HS-5 (cell line): Measurements from ENCODE around the gene ACADM.
A peak's percentile ranks its signal among the peaks of the same experiment; 100 is the strongest.
"Not testable (repeated sequence)": the region's sequence is repeated elsewhere in the genome, so short reads cannot be mapped to it uniquely, and the experiment has no call there.

Experiments used
- DNase-seq: peaks from one replicate; pipeline ENCODE4 v3.0.0-alpha.2; 2012; ENCODE audit warnings: low read depth

ACADM gene

GRCh38 chr1:75724472-75725022, at the start of gene ACADM:
TSS of gene ACADM (plus strand) at chr1:75724709. CDS start at chr1:75724788, 79 bp downstream.
- peak; percentile 61 for DNase-seq

- DNase-seq = no peak
Measured at GRCh38 chr1:75677443-75677842, 47.1 kb upstream of the ACADM start.

DNA sequence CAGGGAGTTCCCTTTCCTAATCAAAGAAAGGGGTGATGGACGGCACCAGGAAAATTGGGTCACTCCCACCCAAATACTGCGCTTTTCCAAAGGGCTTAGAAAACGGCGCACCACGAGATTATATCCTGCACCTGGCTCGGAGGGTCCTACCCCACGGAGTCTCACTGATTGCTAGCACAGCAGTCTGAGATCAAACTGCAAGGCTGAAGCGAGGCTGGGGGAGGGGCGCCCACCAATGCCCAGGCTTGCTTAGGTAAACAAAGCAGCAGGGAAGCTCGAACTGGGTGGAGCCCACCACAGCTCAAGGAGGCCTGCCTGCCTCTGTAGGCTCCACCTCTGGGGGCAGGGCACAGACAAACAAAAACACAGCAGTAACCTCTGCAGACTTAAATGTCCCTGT, 46.5 kb upstream of the ACADM start:
- not testable (repeated sequence) for DNase-seq

GRCh38 chr1:75690547-75690946, 34.0 kb upstream of the ACADM start:
- DNase-seq = no peak

DNA sequence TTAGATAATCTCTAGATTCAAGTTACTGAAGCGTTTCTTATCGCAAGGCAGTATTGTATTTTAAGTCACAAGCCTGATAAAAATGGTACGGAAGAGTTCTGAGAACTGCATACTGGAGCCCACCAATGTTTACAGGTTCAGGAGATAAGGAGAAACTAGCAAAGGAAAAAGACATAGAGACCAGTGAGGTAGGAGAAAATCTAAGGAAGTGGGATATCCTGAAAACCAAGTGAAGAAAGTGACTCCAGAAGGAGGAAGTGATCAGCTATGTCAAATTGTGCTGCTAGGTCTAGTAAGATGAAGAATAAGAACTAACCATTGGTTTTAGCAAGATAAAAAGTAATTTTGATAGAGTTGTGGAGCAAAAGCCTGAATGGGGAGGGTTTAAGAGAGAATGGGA, 31.0 kb upstream of the ACADM start:
- no peak for DNase-seq

DNA sequence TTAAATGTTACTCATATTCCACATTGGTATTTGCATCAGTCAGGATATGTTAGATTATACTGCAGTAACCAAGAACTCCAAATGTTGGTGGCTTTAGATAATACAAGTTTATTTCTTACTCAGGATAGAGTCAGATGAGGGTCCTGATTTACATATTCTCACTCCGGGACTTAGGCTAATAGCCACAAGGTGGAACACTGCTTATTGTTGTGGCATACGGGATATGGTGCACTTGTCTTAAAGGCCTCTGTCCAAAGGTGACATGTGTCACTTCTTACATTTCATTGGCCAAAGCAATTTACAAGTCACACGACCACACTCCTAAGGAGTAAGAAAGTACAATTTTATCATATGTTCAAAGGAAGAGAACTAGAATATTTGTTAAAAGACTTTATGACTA, 28.5 kb upstream of the ACADM start:
- DNase-seq = no peak

DNA sequence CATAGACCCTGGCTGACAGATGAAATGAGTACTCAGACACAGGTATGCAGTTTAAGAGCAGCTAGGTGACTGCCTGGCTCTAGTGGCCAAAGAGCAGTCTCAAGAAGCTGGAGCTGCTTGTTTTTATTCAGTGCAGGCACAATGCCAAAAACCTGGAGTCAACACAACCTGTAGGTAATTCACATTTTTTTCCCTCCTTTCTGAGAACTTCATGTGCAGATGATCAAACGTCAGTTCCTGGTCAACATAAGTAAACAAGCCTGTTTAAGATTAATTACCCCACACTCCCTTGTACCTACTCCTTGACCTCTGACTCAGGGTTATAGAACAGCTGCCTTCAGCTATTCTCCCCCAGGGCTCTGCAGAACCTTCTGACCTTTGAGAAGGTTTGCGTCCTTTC, 17.3 kb upstream of the ACADM start:
- no peak for DNase-seq

- DNase-seq = no peak
Measured at GRCh38 chr1:75708910-75709309, 15.6 kb upstream of the ACADM start.

DNA sequence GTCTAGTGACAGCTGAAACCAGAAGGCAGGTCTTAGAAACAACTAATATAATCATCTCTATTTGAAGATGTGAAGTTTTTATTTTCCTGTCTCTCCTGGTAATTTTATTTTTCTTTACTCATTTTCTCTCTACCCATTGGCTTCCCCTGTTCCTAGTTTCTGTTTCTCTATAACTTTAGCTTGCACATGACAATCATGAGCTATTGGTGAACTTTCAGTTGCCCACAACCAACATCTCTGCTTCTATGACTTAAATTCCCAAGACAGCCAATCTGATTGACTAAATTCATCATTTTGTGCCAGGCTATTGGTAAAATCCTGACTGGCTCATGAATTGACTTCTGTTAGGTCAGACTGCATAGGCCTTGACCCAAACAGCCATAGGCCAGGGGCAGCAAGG, 13.7 kb upstream of the ACADM start:
- no peak for DNase-seq

- no peak for DNase-seq
Measured at GRCh38 chr1:75711846-75712245, 12.7 kb upstream of the ACADM start.

DNA sequence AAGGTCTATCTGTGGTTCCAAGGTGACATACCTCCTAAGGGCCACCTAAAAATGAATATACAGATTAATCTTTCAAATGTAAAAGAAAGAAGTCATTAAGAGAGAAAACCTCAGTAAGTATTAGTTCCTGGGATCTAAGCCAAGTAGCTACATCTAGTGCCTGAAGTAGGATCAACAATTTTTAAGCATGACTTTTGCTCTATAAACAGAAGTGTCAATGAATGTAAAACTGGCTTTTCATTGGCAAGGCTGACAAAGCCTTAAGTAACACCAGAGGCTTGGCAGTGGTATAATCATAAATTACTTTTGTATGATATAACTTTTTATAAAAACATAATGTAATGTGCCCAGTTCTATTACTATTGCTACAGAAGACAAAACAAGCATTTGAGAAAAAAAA, 12.2 kb upstream of the ACADM start:
- DNase-seq = no peak

GRCh38 chr1:75719810-75720209, 4.7 kb upstream of the ACADM start:
- DNase-seq = no peak

DNA sequence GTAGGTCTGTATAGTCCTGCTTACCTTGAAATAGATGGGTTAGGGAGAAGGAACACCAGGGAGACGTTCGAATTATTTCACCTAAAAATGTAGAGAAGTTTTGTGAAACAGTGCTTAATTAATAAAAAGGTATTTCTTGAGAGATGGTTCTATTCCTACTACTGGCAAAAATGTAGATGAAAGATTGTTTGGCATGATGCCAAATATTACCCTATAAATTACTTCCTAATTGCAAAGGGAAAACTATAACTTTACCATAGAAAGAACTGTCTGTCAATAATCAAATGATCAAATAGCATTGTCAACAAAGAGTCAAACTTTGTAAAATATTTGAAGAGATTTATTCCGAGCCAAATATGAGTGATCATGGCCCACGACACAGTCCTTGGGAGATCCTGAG, 4.2 kb upstream of the ACADM start:
- no peak for DNase-seq

DNA sequence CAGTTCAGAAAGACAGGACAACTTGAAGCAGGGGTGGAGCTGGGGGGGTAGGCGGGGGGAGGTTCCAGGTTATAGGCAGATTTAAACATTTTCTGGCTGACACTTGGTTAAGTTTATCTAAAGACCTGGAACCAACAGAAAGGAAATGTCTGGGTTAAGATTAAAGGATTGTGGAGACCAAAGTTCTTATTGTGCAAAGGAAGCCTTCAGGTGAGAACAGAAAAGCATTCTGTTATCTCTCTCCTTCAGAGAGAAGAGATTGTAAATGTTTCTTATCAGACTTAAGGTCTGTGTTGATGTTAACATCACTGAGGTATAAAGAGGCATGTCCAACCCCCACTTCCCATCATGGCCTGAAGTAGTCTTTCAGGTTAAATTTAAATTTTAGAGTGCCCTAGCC, 3.7 kb upstream of the ACADM start:
- no peak for DNase-seq

DNA sequence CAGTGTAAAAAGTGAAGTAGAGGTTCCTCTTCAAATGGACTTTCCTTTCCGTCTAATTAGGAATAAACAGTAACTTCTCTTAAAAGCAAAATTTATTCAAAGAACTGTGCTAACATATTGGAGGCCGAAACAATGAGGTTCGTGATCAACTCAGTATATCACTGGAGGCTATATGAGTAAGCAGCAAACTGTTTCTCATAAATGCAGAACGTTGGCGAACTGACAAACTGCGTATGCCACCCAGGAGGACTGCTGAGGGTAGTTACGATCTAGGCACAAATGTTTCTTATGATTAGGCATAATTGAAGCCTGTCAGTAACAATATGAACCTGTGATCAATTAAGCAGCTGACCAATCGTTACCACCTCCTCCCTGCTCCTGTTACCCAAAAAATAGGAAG, 2.3 kb upstream of the ACADM start:
- not testable (repeated sequence) for DNase-seq

GRCh38 chr1:75722966-75723365, 1.5 kb upstream of the ACADM start:
- no peak for DNase-seq

GRCh38 chr1:75723989-75724471, 479 bp upstream of the ACADM start:
- DNase-seq = peak; percentile 50

GRCh38 chr1:75725266-75725665, 757 bp downstream of the ACADM start:
- DNase-seq = no peak

DNA sequence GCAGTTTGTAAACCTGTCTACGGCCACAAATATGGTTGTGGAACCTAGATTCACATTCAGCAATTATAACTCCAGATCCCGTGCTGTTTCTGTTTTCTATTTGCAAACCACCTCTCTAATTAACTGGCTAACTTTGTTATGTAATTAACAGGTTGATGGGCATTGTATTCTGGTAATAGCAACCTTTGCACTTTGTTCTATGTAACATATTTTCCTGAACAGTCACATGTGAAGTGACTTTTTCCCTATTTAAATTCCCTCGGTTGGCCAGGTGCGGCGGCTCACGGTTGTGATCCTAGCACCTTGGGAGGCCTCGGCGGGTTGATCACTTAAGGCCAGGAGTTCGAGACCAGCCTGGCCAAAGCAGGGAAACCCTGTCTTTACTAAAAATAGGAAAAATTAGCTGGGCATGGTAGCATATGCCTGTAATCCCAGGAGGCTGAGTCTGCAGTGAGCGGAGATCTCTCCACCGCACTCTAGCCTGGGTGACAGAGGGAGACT, 1.4 kb downstream of the ACADM start:
- DNase-seq = no peak

DNA sequence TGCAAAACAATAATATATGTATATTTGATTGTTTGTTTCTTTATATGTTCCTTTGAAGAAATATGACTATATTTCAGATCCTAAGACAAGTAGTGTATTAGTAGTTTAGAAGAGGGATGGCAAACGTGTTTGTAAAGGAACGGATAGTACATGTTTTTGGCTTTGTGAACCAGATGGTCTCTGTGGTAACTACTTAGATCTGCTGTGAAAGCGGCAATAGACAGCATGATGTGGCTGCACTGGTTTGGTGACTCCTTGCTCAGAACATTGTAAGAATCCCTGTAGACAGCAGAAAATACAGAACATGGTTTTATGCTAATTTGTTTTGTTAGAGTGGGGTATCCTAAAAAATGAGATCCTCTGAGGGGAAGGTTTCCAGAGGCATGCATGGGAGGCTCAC, 3.1 kb downstream of the ACADM start:
- no peak for DNase-seq

- no peak for DNase-seq
Measured at GRCh38 chr1:75730432-75730831, 5.9 kb downstream of the ACADM start.

DNA sequence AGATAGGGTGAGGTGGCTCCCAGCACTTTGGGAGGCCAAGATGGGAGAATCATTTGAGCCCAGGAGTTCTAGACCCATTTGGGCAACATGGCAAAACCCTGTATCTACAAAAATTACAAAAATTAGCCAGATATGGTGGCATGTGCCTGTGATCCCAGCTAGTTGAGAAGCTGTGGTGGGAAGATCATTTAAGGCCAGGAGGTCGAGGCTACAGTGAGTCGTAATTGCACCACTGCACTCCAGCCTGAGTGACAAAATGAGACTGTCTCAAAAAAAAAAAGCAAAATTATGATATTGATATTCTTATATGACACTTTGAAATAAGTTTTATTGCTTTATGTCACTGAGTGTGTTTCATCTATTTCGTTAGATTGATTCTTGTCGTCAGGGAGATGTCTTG, 7.4 kb downstream of the ACADM start:
- DNase-seq = no peak

- no peak for DNase-seq
Measured at GRCh38 chr1:75732703-75733102, 8.2 kb downstream of the ACADM start.

DNA sequence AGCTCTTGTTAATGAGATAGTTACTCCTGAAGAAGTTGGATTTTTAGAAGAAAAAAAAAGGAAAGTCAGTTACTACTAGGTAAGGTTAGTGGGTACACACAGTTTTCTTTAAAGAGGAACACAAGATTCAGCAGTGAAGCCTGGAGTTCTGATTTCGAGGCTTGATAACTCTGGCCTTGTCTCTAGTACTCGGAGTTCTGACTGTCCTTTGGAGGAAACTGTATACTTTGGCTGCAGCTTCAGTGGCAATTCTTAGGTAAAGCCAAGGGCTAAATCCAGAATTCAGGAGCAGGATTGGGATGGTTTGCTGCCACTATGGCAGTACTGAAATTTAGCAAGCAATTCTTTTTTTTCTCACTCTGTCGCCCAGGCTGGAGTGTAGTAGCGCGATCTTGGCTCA, 9.2 kb downstream of the ACADM start:
- no peak for DNase-seq

DNA sequence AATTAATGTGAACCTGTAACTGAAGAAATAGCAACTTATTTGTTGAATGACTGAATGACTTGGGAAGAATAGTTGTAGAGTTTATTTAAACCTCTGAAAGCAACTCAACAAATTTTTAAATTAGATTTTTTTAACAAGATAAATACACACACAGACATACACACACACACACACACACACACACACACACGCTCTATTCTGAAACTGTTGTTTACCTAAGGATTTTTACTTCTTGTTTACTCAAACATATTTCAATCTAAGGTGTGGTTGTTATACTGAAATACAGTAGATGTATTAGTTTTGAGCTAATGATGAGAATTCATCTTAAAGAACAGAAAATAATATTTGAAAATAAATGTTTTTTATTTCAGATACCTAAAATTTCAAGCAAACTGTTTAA, 11.5 kb downstream of the ACADM start:
- DNase-seq = no peak
